D721Med (cell line): ENCODE measurements around the gene NDC1.

Experiments
- DNase-seq: peaks from one replicate; pipeline ENCODE4 v3.0.0; 2011; ENCODE audit warnings: low spot score; ENCODE audit not compliant: insufficient read length
- FAIRE-seq: peaks from 2 replicates; lab custom pipeline; 2011; peaks lifted over from hg19 to GRCh38; lab: Jason Lieb, UNC
- TF ChIP-seq, protein P1 (sequence below): IDR thresholded peaks from 2 replicates; pipeline ENCODE4 v1.5.1; 2012; ENCODE audit warnings: mild to moderate bottlenecking, control low read depth; ENCODE audit not compliant: insufficient read depth; ENCODE audit errors: missing control alignments

NDC1 gene

DNA sequence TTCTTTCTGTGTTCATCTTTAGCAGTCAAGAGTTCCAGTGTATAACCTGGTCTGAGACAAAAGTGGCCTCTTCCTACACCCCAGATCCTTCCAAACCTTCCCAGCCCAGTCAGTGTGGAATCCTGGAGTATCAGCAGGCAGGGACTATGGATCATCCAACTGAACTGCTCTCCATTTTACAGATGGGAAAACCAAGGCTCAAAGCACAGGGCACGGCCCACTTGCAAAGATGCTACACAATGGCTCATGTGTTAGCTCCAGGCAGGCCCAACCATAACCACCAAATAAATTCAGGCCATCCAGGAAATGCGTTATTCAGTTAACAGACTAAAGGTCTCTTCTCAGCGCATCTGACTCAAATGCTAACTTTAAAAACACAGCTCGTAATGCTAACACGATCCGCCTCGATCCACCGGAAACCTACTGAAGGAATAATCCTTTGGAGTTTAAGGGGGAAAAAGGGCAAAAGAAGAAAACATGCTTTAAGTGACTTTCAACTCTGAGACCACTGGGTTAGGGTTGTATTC, 106.3 kb downstream of the NDC1 start:
- DNase-seq (no peak), FAIRE-seq (no peak)
- TF ChIP-seq, protein P1, sequence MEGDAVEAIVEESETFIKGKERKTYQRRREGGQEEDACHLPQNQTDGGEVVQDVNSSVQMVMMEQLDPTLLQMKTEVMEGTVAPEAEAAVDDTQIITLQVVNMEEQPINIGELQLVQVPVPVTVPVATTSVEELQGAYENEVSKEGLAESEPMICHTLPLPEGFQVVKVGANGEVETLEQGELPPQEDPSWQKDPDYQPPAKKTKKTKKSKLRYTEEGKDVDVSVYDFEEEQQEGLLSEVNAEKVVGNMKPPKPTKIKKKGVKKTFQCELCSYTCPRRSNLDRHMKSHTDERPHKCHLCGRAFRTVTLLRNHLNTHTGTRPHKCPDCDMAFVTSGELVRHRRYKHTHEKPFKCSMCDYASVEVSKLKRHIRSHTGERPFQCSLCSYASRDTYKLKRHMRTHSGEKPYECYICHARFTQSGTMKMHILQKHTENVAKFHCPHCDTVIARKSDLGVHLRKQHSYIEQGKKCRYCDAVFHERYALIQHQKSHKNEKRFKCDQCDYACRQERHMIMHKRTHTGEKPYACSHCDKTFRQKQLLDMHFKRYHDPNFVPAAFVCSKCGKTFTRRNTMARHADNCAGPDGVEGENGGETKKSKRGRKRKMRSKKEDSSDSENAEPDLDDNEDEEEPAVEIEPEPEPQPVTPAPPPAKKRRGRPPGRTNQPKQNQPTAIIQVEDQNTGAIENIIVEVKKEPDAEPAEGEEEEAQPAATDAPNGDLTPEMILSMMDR, result no peak

DNA sequence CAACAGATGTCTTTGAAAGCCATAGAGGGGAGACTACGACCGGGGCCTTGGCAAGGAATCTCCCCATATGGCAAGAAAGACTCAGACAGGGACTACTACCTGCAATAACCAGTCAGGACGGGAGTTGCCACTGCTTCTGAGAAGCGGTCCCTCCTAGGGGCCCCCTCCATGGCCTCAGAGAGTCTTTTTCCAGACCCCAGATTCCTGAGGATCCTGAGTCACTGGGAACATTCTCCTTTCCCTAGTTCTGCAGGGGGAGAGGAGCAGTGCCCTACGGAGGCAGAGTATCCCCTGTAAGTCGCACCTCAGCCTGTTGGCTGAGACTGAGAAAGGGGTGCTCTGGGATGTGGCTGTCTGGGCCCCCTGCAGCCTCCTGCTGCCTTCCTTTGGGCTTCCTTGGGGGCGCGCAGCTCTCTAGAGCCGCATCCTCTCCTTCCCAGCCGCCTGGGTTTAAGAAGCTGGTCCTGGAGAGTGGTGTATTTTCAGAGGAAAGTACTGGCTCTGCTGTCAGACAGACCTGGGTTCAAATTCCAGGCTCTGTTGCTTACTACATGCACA, 107.0 kb downstream of the NDC1 start:
- no peak for DNase-seq
- TF ChIP-seq, protein P1, result no peak
- FAIRE-seq, result no peak

DNA sequence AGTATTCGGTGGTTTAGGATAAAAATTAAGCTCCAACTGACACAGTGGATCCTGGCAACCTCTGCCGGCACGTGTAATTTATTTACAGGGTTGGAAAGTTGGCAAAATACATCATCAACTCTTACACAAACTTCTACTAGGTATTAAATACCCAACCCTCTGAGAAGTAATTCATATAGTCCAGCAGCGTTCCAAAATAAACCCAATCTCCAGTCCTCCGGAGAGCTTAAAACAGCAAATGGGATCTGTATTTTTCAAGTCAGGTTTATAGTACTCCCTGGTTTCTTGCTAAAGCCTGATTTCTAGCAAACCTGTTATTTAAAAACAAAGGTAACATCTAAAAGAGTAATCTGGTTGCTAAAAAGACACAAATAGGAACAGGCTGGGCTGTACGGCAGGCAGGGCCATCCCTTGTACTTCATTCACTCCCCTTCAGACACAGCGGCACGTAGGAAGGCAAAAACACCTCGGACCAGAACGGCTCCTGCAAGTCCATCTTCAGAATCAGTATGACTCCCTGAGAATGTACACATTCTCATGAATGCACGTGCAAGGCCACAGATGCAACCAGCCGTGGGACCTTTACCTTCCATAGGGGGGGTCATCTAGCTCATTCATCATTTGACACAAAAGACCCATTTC, 107.8 kb downstream of the NDC1 start:
- FAIRE-seq, result no peak
- TF ChIP-seq, protein P1, result no peak
- DNase-seq, result no peak

DNA sequence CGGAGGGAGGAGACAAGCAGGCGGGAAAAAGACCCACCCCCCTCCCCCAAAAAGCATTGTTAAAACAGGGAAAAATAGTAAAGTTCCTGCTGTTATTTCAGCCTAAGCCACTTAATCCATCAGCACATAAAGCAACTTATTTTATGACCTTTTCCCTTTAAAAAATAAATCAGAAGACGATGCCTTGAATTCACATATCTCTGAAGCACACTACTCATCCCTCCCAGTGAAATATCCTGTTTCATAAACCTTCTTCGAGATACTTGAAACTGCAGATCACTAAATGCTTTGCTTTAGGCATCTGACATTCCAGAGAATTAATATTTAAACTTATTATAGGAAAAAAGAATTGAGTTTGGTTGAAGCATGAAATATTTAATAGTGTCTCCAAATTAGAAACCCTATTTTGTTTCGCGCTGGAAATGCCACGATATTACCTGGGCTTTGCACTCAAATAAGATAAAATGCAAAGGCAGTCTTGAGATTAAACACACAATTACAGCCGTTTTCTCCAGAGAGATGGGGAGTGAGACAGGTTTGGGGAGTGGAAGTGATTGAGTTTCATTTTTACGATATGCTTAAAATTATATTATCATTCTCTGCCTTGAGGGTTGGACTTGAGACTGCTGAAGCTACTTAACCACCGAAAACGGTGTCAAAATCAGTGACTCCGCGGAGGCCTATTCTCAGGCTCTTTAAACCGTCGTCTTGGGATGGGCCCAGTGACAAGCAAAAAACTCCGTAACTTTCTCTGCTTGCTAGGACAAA, 108.5 kb downstream of the NDC1 start:
- DNase-seq (no peak), FAIRE-seq (no peak)
- TF ChIP-seq, protein P1, result no peak

DNA sequence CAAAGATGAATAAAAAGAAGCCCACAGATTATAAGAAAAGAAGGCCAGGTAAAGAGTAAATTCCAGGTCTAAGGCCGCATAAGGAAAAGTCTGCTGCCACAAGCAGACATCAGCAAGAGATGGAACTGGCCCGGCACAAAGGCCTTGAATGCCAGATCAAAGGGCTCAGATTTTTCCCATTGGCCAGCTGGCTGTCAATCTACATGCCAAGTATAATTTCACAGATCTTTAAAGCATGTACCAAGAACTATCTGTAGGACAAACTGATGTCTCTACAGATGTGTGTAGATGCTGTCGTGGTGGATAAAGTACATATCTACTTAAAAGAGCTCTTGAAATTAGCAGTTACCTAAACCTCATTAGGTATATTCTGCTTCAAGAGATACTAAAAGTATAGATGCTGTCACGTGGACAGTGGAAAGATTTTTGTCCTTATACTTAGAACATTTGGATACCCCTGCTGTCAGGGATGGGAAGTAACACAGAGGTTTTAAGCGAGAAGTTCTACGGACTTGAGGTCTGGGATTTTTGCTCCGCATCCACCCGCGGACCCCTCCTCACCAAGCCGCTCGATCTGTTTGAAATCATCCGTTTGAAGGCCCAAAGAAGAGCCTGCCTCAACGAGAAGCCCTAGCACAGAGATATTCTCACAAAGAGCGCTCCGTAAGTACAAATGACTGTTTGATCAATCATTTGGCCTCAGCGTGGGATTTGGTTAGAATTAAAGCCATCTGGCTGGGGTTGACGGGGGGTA, 109.2 kb downstream of the NDC1 start:
- no peak for DNase-seq
- FAIRE-seq, result no peak
- TF ChIP-seq, protein P1, result no peak

DNA sequence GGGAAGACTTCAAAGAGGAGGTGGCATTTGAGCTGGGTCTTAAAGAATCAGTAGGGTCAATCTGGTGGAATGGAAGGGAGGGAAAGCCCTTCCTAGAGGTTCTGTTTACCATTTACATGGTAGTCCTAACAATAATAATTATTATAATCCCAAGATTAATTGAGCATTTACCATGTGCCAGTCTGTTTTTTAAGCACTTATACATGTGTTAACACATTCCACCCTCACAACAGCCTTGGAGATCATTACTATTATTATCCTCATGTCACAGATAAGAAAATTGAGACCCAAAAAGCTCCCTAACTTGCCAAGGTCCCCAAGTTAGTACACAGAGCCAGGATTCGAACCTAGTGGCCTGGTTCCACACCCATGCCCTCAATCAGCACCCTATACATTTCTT, 109.9 kb downstream of the NDC1 start:
- TF ChIP-seq, protein P1, result no peak
- no peak for DNase-seq

More for the DNA sequence above, 109.9 kb downstream of the NDC1 start:
- FAIRE-seq, result no peak
